Measurements from ENCODE around the gene UMOD.

- TF ChIP-seq CTCF (IDR thresholded peaks at IDR 0.05; ENCODE audit: extremely low read depth in 1 of 2, insufficient read depth in 1 of 2, low read depth in 1 of 2, low read length in 2 of 2), result no peak
- TF ChIP-seq POLR2A (IDR thresholded peaks at IDR 0.05; ENCODE audit: low read depth, low read length), result no peak
- no peak for TF ChIP-seq EZH2 (IDR thresholded peaks at IDR 0.05; ENCODE audit: borderline replicate concordance, low read depth, low read length, severe bottlenecking)
- TF ChIP-seq FOS (IDR thresholded peaks at IDR 0.05; ENCODE audit: borderline replicate concordance, insufficient read depth, low read length), result no peak
Observed at GRCh38 chr16:20398603-20399002, 46.1 kb upstream of the UMOD start.
